ENCODE results near the gene FAM193A.
A peak's percentile ranks its signal among the peaks of the same experiment; 100 is the strongest.
"Not testable (repeated sequence)": the region's sequence is repeated elsewhere in the genome, so short reads cannot be mapped to it uniquely, and the experiment has no call there.

Gene FAM193A

GRCh38 chr4:2536193-2537010, at the start of gene FAM193A:
Gene FAM193A (plus strand): TSS chr4:2536647. CDS start chr4:2536916, 269 bp downstream.
- peak; percentile 98 for DNase-seq

DNA sequence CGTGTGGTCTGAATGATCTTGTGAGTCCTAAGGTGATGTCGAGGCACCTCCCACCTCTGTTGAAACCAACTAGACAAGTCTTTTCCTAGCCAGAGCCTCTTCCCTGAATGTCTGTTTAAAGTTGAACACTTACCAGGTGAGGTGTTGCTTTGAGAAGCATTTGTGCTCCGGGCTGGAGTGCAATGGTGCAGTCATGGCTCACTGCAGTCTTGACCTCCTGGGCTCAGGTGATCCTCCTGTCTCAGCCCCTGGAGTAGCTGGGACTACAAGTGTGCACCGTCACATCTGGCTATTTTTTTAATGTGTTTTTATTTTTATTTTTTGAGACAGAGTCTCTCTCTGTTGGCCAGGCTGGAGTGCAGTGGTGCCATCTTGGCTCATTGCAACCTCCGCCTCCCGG, 49.5 kb upstream of the FAM193A start:
- no peak for DNase-seq

GRCh38 chr4:2487632-2488031, 48.8 kb upstream of the FAM193A start:
- no peak for DNase-seq

DNA sequence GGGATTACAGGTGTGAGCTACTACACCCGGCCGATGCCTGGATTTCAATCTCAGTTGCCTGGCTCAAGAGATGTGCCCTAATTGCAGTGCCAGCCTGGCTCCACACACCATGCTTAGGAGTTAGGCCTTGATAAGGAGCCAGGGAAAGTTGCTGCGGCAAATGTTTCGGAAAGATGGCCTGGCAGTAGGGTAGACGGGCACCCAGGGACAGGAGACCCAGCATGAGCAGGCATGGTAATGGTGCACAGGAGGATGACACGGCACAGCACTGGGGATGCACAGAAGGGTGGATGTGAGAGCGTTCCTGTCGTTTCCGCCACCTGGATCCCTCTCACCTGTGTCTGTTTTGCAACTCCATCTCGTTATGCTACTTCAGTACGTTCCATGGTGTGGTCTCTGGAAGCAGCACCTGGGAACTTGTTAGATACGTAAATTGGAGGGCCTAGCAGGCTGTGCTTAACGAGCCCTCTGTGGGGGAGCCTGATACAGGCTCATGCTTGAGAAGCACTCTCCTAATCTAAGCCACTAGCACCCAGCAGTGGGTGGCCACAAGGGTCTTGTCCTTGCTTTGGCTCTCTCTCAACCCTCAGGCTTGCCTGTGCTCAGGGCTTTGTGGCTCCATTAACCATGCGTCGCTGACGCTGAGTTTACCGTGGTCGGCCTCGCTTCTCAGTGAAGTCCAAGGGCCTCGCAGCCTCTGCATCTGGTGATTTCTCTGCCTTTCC, 47.2 kb upstream of the FAM193A start:
- no peak for DNase-seq

DNA sequence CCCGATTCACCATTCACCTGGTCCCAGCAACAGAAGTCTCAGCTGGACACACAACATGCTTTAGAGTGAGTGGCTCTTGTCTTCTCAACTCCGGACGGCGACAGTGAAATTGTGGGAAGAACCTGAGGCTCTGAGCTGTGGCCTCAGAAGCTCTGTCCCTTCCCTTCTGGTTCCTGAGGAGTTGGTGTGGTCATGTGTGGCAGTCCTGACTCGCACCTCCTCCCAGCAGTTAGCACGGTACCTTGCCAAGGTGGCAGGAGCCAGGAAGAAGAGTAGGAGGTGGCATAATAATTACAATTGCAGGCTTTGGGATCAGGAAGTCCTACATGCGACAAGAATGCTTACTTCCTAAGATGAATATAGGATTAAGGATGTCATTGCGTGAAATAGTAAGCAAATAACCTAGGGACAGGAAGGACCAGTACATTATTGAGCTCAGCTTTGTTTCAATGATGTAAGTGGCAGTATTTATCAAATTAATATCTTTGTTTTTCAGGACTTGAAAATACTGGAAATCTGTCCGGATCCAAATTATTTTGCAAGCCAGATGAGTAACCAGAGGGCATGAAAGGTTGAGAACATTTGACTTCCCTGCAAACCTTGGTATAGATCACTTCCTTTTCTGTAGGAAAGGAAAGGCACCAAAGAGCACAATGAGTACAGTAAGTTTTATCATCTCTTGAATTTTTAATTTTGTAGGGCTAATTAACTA, 46.5 kb upstream of the FAM193A start:
- DNase-seq = no peak

DNA sequence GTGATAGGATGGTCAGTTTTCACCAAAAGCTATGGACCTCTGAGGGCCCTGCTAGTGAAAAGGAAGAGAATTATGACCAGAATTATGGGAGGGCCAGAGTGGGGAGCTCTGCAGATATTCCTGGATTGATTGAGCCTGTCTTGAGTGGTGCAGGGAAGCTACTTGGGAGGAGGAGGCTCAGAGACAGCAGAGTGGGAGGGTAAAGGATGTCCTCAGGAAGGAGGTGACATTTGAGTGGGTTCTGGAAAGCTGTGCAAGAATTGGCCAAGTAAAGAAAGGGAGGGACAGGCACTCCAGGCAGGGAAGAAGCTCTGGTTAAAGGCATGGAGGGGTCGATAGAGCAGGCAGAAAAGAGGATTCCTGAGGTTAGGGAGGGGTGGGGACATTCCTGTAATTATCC, 43.5 kb upstream of the FAM193A start:
- DNase-seq = no peak

DNA sequence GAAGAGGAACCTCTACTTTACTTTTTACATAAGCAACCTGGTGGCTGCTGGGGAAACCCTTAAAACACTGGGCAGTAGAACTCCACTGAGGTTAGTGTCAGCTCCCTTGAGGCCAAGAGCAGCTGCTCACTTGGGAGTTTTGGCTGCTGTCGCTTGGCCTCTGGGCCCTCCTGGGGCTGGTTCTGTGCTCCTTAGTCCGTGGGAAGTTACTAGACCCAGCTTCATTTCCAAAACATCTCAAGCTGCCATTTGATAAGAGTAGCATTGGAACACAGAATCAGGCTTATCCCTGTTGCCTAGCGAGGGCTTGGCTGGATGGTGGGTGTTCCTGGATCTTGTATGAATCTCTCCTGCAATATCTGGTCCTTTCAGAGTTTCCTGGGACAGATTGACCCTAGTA, 41.5 kb upstream of the FAM193A start:
- DNase-seq = no peak

- no peak for DNase-seq
Observed at GRCh38 chr4:2497324-2497723, 39.1 kb upstream of the FAM193A start.

GRCh38 chr4:2497931-2498330, 38.5 kb upstream of the FAM193A start:
- DNase-seq = no peak

DNA sequence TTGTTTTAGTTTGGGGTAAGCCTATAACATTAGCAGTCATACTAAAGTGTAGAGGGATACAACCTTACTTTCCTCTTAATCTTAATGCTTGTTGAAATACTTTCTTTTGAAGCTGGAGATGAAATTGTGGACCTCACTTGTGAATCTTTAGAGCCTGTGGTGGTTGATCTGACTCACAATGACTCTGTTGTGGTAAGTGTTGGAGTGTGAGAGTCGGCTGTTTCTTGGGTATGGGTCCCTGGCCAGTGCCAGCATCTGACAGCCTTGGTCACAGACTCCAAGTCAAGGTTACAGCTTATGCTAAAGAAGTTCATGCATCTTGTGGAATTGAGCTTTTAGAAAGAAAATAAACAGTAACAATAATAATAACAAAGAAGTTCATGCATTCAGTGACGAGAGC, 35.9 kb upstream of the FAM193A start:
- no peak for DNase-seq

- no peak for DNase-seq
Observed at GRCh38 chr4:2501034-2501594, 35.3 kb upstream of the FAM193A start.

DNA sequence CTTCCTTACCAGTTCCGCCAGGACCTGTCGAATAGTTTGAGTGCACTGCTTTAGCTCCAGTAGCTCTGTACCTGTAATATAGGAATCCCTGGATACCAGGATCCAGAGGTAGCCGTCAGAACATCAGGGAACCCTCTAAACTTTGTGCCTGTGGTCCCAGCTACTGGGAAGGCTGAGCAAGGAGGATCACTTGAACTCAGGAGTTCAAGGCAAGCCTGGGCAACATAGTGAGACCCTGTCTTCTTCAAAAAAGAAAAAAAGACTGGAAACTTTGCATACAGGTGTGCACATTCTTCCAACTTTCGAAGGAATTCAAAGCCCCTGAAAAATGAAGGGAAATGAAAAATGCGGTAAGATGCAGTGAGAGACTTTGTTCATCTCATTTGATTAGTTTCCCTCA, 32.6 kb upstream of the FAM193A start:
- DNase-seq = no peak

- DNase-seq = no peak
Observed at GRCh38 chr4:2507259-2507658, 29.2 kb upstream of the FAM193A start.

GRCh38 chr4:2507855-2508254, 28.6 kb upstream of the FAM193A start:
- no peak for DNase-seq

DNA sequence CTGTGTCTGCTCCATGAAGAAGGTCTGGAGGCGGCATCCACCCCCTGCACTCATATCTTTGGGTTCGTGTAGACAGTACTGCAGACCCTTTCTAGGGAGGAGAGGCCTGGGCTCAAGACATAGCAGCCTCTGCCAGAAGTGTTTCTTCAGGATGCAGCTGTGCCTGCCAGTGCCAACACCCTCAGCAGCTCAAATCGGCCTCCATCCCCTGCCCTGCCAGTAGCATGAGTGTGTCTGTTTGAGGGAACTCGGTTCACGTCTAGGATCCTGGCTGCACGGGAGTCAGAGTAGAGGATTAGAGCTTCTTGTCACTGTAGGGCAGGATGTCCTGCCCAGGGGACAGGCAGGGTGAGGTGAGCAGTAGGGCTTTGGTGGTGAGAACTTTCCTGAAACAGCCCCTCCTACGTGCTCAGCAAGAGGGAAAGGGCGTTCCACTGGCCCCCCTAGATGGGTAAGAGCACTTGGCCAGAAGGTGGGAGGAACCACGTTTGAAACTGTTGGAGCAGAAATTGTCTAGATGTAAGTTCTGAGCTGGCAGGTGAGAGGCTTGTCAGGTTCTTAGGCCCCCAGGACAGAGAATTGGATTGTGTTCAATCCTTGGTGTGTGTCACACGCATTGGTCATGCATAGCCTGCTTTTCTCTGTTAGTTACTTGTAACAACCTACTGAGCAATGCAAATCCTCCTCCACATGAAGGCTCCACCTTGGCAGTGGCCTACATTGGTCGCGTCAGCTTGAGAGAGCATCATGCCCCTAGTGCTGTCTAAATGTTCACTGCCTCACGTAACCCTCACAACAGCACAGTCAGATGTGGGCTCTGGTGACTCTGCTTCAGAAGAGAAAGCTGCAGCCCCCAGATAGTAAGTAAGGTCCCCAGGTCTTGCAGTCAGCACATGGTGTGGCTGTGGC, 25.8 kb upstream of the FAM193A start:
- no peak for DNase-seq

- DNase-seq = no peak
Observed at GRCh38 chr4:2511645-2512131, 24.8 kb upstream of the FAM193A start.

DNA sequence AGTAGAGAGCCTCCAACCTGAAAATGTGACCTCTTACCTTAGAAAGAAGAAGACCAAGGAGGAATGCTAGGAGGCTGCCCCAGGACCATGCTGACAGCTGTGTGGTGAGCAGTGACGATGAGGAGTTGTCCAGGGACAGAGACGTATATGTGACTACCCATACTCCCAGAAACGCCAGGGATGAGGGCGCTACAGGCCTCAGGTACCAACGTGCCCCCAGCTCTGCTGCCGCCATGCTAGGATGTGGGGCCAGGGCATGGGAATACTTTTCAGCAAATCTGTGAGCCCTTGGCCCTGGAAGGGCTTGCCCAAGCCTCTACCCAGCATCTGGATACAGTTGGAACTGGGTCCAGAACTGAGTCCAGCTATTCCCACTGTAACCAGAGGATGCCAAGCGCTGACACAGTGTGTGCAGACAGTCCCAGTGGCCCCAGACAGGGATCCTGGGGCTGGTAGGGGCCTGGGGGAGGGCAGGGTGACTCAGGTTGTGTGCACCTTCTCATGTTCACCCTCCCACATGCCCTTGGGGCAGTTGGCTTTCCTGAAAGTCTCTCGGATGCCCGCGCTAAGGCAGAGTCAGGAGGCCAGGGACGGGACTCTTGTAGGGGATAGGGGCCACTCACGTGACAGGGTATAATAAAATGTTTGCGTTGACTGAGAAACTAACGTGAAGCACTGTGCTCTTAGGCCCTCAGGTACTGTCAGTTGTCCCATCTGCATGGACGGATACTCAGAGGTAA, 23.9 kb upstream of the FAM193A start:
- DNase-seq = no peak

GRCh38 chr4:2514193-2514592, 22.3 kb upstream of the FAM193A start:
- DNase-seq = not testable (repeated sequence)

GRCh38 chr4:2514944-2515343, 21.5 kb upstream of the FAM193A start:
- DNase-seq = not testable (repeated sequence)

- DNase-seq = no peak
Observed at GRCh38 chr4:2515830-2516550, 20.5 kb upstream of the FAM193A start.

GRCh38 chr4:2516635-2517034, 19.8 kb upstream of the FAM193A start:
- no peak for DNase-seq
